Ureter (tissue), 1 donor: Measurements from ENCODE around the gene SMIM36. TPM values are rescaled to one million over a fixed set of nuclear protein-coding genes. Genes with fewer than 3 reads are reported as not detected.
"Not testable (repeated sequence)": the region's sequence is repeated elsewhere in the genome, so short reads cannot be mapped to it uniquely, and the experiment has no call there.

Experiments used
- DNase-seq: peaks from one replicate; pipeline ENCODE4 v3.0.0-alpha.2; 2020; ENCODE audit warnings: low spot score
- total RNA-seq: library from RNA; stranded (reverse); gene quantifications from one replicate; pipeline ENCODE4 v1.2.4, GENCODE V29; 2023
- donor health status: DM: yes; HTN: yes; CAD: no.

The SMIM36 gene
- total RNA-seq, 1 donor from 2014 or later = not detected

DNA sequence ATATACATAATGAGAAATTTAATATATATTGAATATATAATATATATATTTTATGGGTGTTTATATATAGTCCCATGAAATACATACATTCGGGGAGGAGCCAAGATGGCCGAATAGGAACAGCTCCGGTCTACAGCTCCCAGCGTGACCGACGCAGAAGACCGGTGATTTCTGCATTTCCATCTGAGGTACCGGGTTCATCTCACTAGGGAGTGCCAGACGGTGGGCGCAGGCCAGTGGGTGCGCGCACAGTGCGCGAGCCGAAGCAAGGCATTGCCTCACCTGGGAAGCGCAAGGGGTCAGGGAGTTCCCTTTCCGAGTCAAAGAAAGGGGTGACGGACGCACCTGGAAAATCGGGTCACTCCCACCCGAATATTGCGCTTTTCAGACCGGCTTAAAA, 9.6 kb downstream of the SMIM36 start:
- not testable (repeated sequence) for DNase-seq

DNA sequence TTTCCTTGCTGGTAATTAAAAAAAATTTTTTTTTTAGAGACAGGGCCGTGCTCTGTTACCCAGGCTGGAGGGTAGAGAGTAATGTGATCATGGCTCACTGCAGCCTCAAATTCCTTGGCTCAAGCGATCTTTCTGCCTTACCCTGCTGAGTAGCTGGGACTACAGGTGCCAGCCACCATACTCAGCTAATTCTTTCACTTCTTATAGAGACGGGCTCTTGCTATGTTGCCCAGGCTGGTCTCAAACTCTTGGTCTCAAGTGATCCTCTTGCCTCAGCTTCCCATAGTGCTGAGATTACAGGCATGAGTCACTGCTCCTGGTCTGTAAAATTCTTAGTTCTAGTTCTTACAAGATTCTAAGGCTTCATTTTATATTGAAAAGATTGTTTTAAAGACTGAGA, 11.1 kb downstream of the SMIM36 start:
- no peak for DNase-seq

DNA sequence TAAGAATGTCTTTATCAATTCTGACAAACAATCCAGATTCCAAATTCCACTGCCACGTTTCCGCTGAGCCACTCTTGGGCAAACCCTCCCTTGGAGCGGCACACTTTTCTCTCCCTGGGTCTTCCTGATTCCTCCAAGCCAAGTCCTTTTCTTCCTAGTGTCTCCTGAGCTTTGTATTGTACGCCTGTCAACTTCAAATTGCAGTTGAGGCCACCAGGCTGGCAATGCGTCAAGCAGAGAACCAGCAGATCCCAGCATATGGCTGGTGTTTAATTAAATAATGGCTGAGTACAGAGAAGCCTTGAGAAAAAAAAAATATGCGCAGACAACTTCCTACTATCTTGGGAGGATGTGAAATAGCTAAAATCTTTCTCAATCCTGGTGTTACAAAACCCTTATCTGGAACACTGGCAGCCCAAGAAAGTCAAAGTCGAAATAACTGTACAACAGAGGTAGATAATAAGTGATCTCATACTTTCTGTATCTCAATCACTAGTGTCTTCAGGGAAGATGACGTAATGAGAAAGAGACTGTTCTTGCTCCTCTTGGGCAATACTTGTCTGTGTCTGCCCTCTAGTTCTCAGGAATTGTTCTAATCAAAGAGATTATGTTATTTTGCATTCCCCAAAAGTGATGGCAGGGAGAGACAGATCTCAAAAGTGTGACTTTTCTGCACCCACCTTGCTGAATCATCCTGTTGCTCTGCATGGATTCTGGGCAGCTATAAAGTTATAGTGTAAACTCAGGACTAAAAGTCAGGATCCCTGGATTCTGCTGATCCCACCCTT, 15.0 kb downstream of the SMIM36 start:
- DNase-seq = no peak

DNA sequence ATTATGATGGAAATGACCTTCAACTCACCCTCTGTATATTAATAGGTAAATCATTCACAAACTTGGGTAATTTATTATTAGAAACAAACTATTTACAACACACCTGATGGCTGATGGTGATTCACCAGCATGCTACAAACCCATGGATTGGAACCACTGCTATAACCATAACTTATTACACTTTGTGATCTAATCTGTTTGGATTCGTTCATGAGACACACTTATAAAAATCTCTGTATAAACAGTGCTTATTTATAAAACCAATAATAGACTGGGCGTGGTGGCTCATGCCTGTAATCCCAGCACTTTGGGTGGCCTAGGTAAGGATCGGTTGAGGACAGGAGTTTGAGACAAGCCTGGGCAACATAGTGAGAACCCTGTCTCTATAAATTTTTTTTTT, 16.0 kb downstream of the SMIM36 start:
- DNase-seq = no peak

DNA sequence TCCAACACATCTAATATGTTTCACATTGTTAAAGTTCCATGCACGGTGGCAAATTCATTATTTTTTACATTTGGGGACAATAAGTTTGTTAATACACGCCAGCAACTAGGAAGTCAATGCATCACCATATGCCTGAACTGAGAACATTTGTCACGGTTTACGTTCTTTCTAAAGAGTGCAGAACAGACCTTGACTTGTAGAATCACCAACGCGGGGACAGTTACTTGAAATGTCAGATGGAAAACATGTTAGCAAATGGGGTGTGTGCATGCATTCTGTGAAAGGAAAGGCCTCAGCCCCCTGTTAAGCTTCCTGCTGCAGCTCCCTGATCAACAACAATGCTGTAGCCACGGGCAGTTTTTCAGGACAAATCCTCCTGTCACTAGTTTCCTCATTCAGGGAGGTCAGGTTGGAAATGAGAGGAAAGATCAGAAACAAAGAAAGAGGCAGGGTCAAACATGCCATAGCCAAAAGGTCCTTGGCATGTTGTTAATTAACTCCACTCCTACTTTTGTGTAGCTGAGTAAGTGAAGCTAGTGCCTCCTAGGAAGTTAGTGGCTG, 18.4 kb downstream of the SMIM36 start:
- DNase-seq = no peak

DNA sequence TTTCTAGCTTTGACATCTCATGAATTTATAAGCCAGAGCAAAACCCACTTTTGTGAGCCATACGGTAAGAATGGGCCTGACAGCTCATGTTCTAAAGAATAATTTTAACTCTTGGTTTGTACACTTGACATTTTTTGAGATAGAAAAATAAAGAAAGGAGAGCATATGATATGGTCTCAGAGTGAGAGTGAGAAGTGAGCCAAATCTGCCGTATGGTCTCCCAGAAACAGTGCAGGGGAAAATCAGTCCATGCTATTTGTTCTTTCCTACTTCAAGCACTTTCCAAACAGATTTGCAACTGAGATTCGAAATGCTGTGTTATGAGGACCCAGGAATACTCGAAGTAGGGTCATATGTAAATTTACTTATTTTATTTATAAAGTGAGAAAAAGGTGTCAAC, 20.9 kb downstream of the SMIM36 start:
- DNase-seq = no peak

DNA sequence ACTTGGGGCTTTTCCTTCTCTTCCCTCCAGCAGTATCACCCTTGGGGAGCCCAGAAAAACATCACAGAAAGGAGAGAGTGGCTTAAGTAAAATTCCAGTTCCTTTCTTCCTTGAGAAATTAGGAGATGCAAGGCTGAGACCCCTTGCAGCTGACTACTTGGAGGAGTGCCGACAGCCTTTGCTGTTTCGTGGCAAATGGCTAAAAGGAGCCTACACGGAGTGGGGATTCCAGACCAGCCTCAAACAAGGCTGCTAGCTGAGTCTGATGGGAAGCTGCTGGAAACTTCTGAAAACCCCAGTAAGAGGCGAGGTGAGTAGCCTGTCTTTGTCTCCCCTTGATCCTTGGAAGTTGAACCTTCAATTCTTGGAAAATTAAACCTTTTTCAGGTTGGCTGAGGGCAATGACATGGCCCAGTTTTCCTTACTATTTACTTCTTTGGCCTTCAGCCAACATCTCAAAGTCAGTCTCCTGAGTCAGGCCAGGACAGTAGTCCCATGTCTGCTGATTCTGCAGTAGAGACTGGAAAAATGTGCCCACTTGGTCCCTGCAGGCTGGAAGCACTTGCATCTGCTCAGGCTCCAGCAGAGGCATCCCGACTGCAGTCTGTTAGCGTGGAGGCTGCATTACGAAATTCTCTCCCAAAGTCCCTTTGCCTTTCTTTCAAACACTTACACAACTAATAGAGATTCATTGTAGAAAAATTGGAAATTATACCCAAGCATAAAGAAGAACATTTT, 23.4 kb downstream of the SMIM36 start:
- no peak for DNase-seq

DNA sequence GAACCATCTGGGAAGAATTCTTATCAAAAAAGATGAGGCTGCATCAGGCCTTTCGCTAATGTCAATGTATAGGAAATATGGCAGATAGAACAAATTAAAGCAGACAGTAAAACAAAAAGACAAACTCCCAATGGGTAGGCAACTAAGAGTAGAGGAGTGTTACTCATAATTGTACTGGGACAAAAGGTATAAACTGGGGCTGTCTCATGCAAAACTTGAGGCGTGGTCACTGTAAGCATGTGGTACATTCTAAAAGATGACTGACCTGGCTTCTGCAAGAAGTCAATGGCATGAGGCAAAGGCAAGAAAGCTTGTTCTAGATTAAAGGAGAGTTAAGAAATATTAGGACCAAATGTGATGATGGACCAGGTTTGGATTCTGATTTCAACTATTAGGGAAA, 26.7 kb downstream of the SMIM36 start:
- DNase-seq = no peak

DNA sequence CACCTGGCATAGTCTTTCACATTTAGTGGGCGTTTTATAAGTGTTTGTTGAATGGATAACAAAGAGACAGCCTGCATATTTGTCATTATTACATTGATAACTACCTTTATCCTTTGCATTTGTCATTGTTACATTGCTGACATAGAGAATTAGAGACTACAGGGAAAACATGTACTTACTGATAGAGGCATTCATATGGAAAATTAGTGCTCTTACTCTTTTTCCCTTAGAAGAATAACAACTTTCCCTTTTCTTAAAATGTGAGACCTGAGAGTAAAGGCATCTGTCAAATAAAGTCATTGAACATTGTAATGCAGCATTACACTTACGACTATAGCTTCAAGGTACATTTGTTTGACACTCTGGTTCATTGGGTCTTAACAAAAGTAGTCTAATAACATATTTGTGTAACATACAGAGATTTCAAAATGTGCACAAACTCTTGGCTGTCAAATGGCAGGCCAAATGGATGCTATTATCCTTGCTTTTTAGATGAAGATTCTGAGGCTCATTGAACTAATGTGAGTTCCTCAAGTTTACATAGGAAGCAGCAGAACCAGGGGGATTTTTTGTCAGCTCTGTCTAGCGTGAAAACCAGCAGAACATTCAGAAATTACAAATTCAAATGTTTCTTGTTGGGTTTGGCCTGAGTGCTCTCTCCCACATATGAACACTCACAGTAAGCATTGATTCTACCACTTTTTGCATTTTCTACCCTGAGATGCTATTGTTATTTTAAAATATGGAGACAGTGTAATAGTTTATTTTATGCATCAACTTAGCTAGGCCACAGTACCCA, 28.5 kb downstream of the SMIM36 start:
- no peak for DNase-seq

DNA sequence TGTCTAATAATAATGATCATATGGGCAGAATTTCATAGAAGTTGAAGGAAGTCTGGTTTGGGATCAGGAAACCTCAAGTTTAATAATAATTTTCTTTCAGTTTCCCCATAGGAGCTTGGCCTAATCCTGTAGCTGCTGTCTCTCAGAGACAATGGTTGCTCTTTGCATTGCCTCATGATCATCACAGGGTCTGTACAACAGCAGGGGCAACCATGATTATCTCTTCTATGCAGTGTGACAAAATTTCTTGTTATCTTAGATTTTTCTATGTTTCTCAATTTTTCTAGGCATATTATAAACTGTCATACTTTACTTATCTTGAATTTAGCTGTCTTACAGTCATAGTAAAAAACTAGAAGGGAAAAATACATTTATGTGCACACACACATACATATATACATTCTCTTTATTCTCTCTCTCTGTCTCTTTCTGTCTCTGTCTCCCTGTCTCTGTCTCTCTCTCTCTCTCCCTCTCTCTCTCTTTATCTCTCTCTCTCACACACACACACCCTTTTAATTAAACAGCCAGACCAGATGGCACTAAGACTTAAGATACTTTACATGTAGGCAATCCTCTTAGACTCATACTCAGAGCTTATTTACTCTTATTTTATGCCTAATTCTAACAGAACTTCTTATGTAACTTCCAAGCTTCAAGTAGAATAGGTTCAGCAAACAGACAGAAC, 30.5 kb downstream of the SMIM36 start:
- DNase-seq = no peak

DNA sequence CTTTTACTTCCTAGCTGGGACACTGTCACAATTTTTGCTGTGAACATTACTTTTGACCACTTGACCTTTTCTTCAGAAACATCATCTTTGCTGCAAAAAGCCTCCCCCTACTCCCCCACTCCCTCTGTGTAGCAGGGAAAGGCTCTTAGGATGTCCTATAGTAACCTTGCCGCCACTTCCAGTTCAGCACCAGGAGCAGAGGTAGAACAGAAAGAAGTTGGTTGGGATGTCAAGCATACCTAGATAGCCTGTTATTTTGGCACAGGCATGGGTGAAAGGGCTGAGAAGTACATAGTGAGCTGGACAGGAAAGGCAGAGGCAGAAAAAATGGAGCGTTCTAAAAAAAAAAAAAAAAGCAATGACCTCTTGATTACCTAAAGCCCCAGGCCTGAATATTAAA, 31.3 kb downstream of the SMIM36 start:
- DNase-seq = no peak

DNA sequence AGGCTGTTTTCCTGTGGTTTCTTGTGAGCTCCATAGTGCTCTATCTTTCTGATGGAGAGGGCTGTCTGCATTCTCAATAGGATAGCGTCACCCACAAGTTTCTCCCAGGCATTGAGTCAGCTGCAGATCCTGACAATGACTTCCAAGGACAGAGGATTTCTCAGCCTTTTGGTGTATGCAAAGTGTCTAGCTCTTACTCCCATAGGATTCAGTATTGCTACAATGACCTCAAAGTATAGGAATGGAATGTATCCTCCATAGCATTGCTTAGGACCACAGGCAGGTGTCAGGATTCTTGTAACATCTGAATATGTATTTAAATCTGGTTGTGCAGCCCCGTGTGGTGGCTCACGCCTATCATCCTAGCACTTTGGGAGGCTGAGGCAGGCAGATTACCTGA, 32.3 kb downstream of the SMIM36 start:
- DNase-seq = no peak

DNA sequence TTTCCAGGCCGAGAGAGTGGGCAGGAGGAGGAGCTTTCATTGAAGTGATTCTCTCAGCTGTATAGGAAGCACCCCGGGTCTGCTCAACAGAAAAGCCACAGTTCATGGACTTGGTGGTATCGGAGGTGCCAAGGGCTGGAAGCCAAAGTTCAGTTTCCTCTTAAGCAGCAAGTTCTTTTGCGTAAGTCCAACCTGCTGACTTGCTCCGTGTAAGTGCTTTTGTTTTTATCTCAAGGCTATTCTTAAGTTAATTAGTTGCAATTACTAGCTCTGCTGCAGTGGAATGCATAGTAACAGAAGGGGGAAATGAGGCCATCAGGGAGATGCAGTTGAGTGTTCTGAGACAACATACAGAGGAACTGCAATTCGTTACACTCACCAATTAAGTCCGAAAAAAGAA, 44.6 kb downstream of the SMIM36 start:
- DNase-seq = no peak

DNA sequence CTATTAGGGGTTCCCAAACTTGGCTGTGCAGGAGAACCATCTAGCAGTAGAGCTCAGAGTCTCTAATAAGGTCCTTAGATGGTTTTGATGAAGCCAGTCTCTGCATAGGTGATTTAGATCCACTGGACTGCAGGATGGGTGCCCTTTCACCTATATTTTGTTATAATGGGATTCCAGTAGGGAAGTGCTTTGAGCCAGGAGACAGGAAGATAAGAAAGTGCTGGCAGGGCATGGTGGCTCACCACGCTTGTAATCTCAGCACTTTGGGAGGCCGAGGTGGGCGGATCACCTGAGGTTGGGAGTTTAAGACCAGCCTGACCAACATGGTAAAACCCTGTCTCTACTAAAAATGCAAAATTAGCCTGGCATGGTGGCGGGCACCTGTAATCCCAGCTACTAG, 45.5 kb downstream of the SMIM36 start:
- not testable (repeated sequence) for DNase-seq

DNA sequence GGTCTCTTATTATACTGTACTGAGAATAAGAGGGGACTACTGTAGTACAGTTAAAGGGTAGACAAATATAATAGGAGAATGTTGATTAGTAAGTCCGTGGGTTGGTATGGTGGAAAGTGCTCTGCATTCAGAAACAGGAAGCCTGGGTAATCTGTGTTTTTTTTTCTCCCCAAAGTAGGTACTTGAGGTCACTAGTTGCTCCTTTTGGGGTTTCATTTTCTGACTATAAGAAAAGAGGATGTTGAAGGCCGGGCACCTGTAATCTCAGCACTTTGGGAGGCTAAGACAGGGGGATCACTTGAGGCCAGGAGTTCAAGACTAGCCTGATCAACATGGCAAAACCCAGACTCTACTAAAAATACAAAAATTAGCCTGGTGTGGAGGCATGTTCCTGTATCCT, 47.7 kb downstream of the SMIM36 start:
- DNase-seq = no peak

DNA sequence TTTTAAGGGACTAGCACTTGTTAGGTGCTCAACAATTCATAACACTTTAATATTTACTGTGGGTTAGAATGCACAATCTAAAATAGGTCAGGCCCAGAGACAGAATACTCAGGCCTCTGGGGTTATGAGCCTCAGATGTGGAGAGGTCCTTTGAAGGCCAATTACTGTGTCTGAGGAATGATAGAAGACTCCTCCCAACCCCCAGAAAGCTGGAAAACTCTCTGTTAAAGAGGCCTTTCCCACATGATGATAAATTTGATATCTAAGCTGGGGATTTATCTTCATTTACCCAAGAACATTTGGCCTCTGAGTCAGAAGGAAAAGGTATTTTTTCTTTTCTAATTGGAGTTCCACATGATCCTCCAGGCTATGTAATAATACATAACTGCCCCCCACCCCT, 48.5 kb downstream of the SMIM36 start:
- DNase-seq = no peak

DNA sequence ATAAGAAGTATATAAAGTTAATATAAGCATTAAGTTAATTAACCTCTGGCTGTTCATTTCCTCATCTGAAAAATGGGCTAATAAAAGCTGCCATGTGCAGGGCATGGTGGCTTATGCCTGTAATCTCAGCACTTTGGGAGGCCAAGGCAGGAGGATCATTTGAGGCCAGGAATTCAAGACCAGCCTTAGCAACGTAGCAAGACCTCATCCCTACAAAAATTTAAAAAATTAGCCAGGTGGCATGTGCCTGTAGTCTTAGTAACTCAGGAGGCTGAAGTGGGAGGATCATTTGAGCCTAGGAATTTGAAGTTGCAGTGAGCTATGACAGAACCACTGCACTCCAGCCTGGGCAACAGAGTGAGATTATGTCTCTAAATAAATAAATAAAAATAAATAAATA, 49.0 kb downstream of the SMIM36 start:
- DNase-seq = no peak

DNA sequence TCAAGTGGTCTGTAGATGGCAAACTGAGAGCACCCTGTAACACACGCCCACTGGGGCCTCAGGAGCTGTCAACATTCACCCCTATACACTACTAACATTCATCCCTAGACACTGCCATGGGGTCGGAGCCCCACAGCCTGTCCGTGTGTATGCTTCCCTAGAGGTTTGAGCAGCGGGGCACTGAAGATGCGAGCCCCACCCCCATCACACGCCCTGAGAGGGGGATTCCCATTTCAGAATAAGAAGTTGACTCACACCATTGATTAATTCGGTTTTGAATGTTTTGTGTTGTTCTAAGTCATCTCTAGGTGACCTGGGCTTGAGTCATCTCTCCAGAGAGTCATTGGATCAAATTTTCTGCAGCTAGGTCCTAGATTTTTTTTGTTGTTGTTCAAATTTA, 52.3 kb downstream of the SMIM36 start:
- DNase-seq = no peak

DNA sequence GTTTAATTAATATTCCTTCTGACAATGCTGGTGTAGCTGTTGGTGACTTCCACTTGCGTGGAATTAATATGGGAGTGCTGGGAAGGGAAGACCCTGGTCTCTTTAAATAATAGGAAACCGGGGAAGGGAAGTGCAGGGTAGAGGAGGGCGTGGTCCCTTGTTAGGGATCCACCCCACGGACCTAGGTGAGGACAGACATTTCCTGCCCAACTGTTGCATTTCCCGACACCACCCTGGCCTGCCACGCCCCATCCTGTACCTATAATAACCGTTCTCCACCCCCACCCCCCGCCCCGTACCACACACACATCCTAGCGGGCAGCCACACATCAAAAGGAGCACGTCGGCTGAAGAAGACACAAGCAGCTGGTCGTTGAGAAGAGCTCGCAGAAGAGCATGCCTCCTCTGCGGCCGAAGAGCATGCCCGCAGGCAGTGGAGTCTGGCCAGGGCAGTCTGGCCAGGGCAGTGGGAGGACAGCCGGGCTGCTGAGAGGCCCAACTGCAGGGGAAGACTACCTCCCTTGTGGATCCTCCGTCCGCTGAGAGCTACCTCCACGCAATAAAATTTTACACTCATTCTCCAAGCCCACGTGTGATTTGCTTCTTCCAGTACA, 52.9 kb downstream of the SMIM36 start:
- DNase-seq = no peak

DNA sequence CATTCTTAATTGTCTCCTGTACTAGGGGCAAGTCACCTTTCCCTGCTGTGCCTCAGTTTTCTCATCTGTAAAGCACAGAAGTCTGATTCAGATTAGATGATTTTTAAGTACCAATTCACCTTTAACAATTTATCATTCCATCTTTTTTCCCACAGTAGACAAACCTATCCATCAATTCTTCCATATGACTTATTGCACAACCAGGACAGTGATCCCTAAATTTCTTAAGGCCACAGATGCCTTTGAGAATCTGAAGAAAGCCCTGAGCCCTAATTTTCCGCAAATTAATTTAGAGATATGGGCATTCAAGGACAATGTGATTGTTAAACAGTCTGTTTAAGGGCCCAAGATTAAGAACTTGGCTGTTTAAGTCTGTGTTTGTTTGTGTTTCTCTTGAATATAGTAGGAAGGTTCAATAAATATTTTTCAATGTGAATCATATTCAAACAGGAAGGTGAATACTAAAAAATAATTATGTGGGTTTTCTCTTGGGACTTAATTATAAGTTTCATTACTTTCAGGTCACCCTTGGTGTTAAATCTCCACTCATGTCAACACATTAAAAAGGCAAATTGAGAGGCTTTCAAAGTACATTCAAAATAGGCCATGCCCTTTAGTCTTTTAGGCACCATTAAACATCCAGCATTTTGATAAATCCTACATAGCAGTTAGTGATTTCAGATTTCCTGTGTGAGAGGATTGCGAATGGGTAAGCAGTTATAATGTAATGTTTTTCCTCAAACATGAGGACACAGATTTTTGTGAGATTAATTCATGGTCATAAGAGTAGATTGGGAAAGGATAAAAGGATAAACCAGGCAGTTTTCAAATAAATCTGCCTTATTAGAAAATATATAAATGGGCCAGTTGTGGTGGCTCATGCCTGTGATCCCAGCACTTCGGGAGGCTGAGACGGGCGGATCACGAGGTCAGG, 54.7 kb downstream of the SMIM36 start:
- DNase-seq = no peak
